Liver (tissue), 9 donors: ENCODE results near the gene CRYBA1. TPM values are rescaled to one million over a fixed set of nuclear protein-coding genes. Genes with fewer than 3 reads are reported as not detected.

Experiments
- DNase-seq: peaks from one replicate; pipeline ENCODE4 v3.0.0-alpha.2; 2017; ENCODE audit warnings: low spot score
- H3K27ac ChIP-seq, 2 donors: one replicate each; pipeline ENCODE4 v1.7.0; 2013; ENCODE audit warnings: inconsistent platforms in 2 of 2, low read length in 2 of 2, control low read depth in 1 of 2, low read depth in 1 of 2, mild to moderate bottlenecking in 1 of 2
- H3K27me3 ChIP-seq, 4 donors: one replicate each; pipeline versions ENCODE4 v1.6.1 to v1.7.0; 2013; ENCODE audit warnings: low read length in 3 of 4, inconsistent platforms in 1 of 4, mild to moderate bottlenecking in 1 of 4, moderate library complexity in 1 of 4; ENCODE audit not compliant: control insufficient read depth in 4 of 4, insufficient read depth in 4 of 4
- H3K36me3 ChIP-seq, 4 donors: one replicate each; pipeline versions ENCODE4 v1.6.1 to v1.7.0; 2013; ENCODE audit warnings: low read length in 3 of 4, mild to moderate bottlenecking in 3 of 4, low read depth in 1 of 4, moderate library complexity in 1 of 4; ENCODE audit not compliant: control insufficient read depth in 4 of 4, insufficient read depth in 3 of 4
- H3K4me1 ChIP-seq, 4 donors: one replicate each; pipeline versions ENCODE4 v1.6.1 to v1.7.0; 2013; ENCODE audit warnings: low read length in 3 of 4, mild to moderate bottlenecking in 3 of 4, moderate library complexity in 1 of 4; ENCODE audit not compliant: control insufficient read depth in 4 of 4, insufficient read depth in 4 of 4
- H3K4me3 ChIP-seq, 3 donors: one replicate each; pipeline versions ENCODE4 v1.6.1 to v1.7.0; 2013; ENCODE audit warnings: low read length in 3 of 3, control low read depth in 1 of 3, low read depth in 1 of 3, mild to moderate bottlenecking in 1 of 3
- H3K9ac ChIP-seq, 2 donors: one replicate each; pipeline ENCODE4 v1.7.0; 2013; ENCODE audit warnings: low read length in 2 of 2, mild to moderate bottlenecking in 2 of 2, moderate library complexity in 2 of 2, control low read depth in 1 of 2, low read depth in 1 of 2
- H3K9me3 ChIP-seq, 4 donors: one replicate each; pipeline versions ENCODE4 v1.6.1 to v1.7.0; 2013; ENCODE audit warnings: low read length in 3 of 4; ENCODE audit not compliant: control insufficient read depth in 4 of 4
- ATF3 ChIP-seq: IDR thresholded peaks from 2 replicates; pipeline ENCODE4 v1.6.1; 2016; ENCODE audit warnings: antibody characterized with exemption
- CTCF ChIP-seq: fragments of 150-350 bp; IDR thresholded peaks from 2 replicates; pipeline ENCODE4 v1.5.1; 2017; ENCODE audit warnings: improper control_type of control experiment, low read depth, low read length; ENCODE audit not compliant: missing input control
- EGR1 ChIP-seq, 2 donors: IDR thresholded peaks; 2 replicates each; pipeline ENCODE4 v1.6.1; 2016 to 2018; ENCODE audit warnings: antibody characterized with exemption in 2 of 2, low read depth in 2 of 2
- FOXA1 ChIP-seq: IDR thresholded peaks from 2 replicates; pipeline ENCODE4 v1.6.1; 2016; ENCODE audit warnings: antibody characterized with exemption
- FOXA2 ChIP-seq: IDR thresholded peaks from 2 replicates; pipeline ENCODE4 v1.6.1; 2016; ENCODE audit warnings: antibody characterized with exemption
- HNF4A ChIP-seq, 2 donors: conservative IDR thresholded peaks; 2 replicates each; pipeline ENCODE4 v1.6.1; 2016; ENCODE audit warnings: antibody characterized with exemption in 2 of 2, mild to moderate bottlenecking in 2 of 2
- HNF4G ChIP-seq: IDR thresholded peaks from 2 replicates; pipeline ENCODE4 v1.6.1; 2016; ENCODE audit warnings: antibody characterized with exemption
- JUND ChIP-seq, 2 donors: IDR thresholded peaks; 2 replicates each; pipeline ENCODE4 v1.6.1; 2016; ENCODE audit warnings: antibody characterized with exemption in 2 of 2
- MAX ChIP-seq: IDR thresholded peaks from 2 replicates; pipeline ENCODE4 v1.6.1; 2016; ENCODE audit warnings: antibody characterized with exemption
- NR2F2 ChIP-seq: IDR thresholded peaks from 2 replicates; pipeline ENCODE4 v1.6.1; 2016; ENCODE audit warnings: antibody characterized with exemption
- RAD21 ChIP-seq, 2 donors: IDR thresholded peaks; 2 replicates each; pipeline ENCODE4 v1.6.1; 2016; ENCODE audit warnings: antibody characterized with exemption in 2 of 2, mild to moderate bottlenecking in 2 of 2
- REST ChIP-seq: IDR thresholded peaks from 2 replicates; pipeline ENCODE4 v1.6.1; 2016; ENCODE audit warnings: antibody characterized with exemption, mild to moderate bottlenecking
- RXRA ChIP-seq, 2 donors: IDR thresholded peaks; 2 replicates each; pipeline ENCODE4 v1.6.1; 2017 to 2018; ENCODE audit warnings: antibody characterized with exemption in 2 of 2, mild to moderate bottlenecking in 1 of 2
- SP1 ChIP-seq: IDR thresholded peaks from 2 replicates; pipeline ENCODE4 v1.6.1; 2018; ENCODE audit warnings: antibody characterized with exemption, mild to moderate bottlenecking
- TAF1 ChIP-seq: conservative IDR thresholded peaks from 2 replicates; pipeline ENCODE4 v1.6.1; 2016; ENCODE audit warnings: antibody characterized with exemption, mild to moderate bottlenecking
- YY1 ChIP-seq: IDR thresholded peaks from 2 replicates; pipeline ENCODE4 v1.6.1; 2016; ENCODE audit warnings: antibody characterized with exemption, mild to moderate bottlenecking
- ZBTB33 ChIP-seq: IDR thresholded peaks from 2 replicates; pipeline ENCODE4 v1.6.1; 2016; ENCODE audit warnings: antibody characterized with exemption
- WGBS: extraction: QIAGEN DNeasy Blood & Tissue Kit; methylation state at CpG from one replicate; pipeline ENCODE4 v1.1.7; 2013; 5-methylcytosine and 5-hydroxymethylcytosine counted together
- polyA plus RNA-seq, 2 donors: library from polyadenylated mRNA; stranded (reverse) in 1 of 2; unstranded in 1 of 2; fragments of 200-250 nt in 1 of 2; fragments of >200 nt in 1 of 2; fragmentation: Nextera tagmentation in 1 of 2; extraction: Ambion mirVana in 1 of 2; gene quantifications; one replicate each; pipeline versions ENCODE4 v1.2.1 to v1.2.3, GENCODE V29; 2013 to 2015
- total RNA-seq, 2 donors: library from RNA; depleted of rRNA; stranded (reverse); fragments of >200 nt; gene quantifications; one replicate each; pipeline ENCODE4 v1.2.3, GENCODE V29; 2014
- donor health status: healthy.
- donor health status: healthy.
- donor health status: healthy.
- donor health status: healthy.
- donor health status: healthy.

Gene CRYBA1
- total and polyA plus RNA-seq, 4 donors: not detected

GRCh38 chr17:29252101-29252791, 5.6 kb downstream of the CRYBA1 start:
- Histone ChIP-seq H3K9me3 (no peaks in the 10 kb centered on the region), H3K27me3 (no peaks in the 10 kb centered on the region), H3K9ac (no peak overlapping the region), H3K36me3 (peaks cover 0 to 3% (median 0%) of the 10 kb centered on the region in 4 donors), H3K4me1 (no peaks in the 10 kb centered on the region), H3K4me3 (no peak overlapping the region), H3K27ac (no peak overlapping the region)
- DNase-seq: no peak
- WGBS: 71% methylated on average over 7 of the region's 7 CpGs
- TF ChIP-seq YY1 (no peak), MAX (no peak), FOXA2 (no peak), RAD21 (IDR thresholded peaks at IDR 0.05) (peak; percentile 18 to 39), TAF1 (no peak), CTCF (peak; percentile 31)

- H3K4me3 ChIP-seq: no peak overlapping the region
- DNase-seq: no peak
- no peaks in the 10 kb centered on the region for H3K27me3 ChIP-seq
- no peak overlapping the region for H3K9ac ChIP-seq
- H3K36me3 ChIP-seq: peaks cover 0 to 3% (median 0%) of the 10 kb centered on the region in 4 donors
- no peaks in the 10 kb centered on the region for H3K4me1 ChIP-seq
- WGBS: 96% methylated on average over 2 of the region's 2 CpGs
- H3K27ac ChIP-seq: no peak overlapping the region
- H3K9me3 ChIP-seq: no peaks in the 10 kb centered on the region
- TF ChIP-seq MAX (no peak), RXRA (IDR thresholded peaks at IDR 0.05) (no peak), JUND (IDR thresholded peaks at IDR 0.05) (no peak), ATF3 (no peak), TAF1 (no peak), SP1 (no peak), HNF4A (conservative IDR thresholded peaks at IDR 0.05) (no peak), RAD21 (IDR thresholded peaks at IDR 0.05) (no peak), FOXA1 (no peak), NR2F2 (no peak), EGR1 (IDR thresholded peaks at IDR 0.05; ENCODE audit: low read depth in 2 of 2) (no peak), CTCF (no peak), REST (no peak), HNF4G (no peak), ZBTB33 (no peak), YY1 (no peak), FOXA2 (no peak)
Observed at GRCh38 chr17:29253037-29253436, 6.4 kb downstream of the CRYBA1 start.
